ENCODE data around the gene RANBP1. TPM values are rescaled to one million over a fixed set of nuclear protein-coding genes. Genes with fewer than 3 reads are reported as not detected.

RANBP1 gene
- total and polyA plus RNA-seq, 2 of the 8 experiments (the other 6 are each of a cell fraction or from before 2014, with no cell fraction given) = 343 to 484 TPM

DNA sequence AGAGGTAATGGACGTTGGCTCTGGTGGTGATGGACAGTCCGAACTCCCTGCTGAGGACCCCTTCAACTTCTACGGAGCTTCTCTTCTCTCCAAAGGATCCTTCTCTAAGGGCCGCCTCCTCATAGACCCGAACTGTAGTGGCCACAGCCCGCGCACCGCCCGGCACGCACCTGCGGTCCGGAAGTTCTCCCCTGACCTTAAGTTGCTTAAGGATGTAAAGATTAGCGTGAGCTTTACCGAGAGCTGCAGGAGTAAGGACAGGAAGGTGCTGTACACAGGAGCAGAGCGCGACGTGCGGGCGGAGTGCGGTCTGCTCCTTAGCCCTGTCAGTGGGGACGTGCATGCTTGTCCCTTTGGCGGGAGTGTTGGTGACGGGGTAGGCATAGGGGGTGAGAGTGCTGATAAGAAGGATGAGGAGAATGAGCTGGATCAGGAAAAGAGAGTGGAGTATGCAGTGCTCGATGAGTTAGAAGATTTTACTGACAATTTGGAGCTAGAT, 29.8 kb upstream of the RANBP1 start:
- Histone ChIP-seq H2BK5ac (ENCODE audit: low read depth, low read length) (no peak overlapping the region), H3K14ac (ENCODE audit: insufficient read length) (no peak overlapping the region), H2BK120ac (replicated peaks; ENCODE audit: low read depth, low read length) (no peak overlapping the region), H3K4ac (replicated peaks; ENCODE audit: insufficient read length, low read depth, low read length) (no peak overlapping the region), H3K56ac (replicated peaks; ENCODE audit: insufficient read length, low read depth, low read length) (no peak overlapping the region), H2BK12ac (ENCODE audit: low read depth, low read length) (no peak overlapping the region), H2AK5ac (ENCODE audit: low read depth, low read length) (no peak overlapping the region), H3K9me3 (ENCODE audit: insufficient read depth in 2 of 2, low read depth in 1 of 2, low read length in 1 of 2) (no peaks in the 10 kb centered on the region), H3K4me1 (replicated peaks in 1 of 4; ENCODE audit: control insufficient read depth in 3 of 4, insufficient read depth in 4 of 4, low read length in 3 of 4) (peaks cover 3 to 15% (median 7%) of the 10 kb centered on the region in 4 experiments; a peak in 6 of 7 replicates), H4K91ac (replicated peaks; ENCODE audit: insufficient read length, low read length) (no peak overlapping the region), H3K36me3 (ENCODE audit: control insufficient read depth in 2 of 4, insufficient read depth in 4 of 4, low read length in 3 of 4) (peaks cover 49 to 56% (median 53%) of the 10 kb centered on the region in 4 experiments), H2AFZ (ENCODE audit: low read length) (no peak overlapping the region), H3K27ac (ENCODE audit: low read depth, low read length) (no peak overlapping the region), H4K20me1 (replicated peaks in 1 of 2; ENCODE audit: control insufficient read depth in 1 of 2, insufficient read depth in 2 of 2, low read length in 2 of 2) (peaks cover 26 to 59% of the 10 kb centered on the region in 2 experiments), H3K23me2 (ENCODE audit: low read depth, low read length) (peaks cover 2% of the 10 kb centered on the region; the same call in 1 of the 2 replicates), H3K4me3 (ENCODE audit: extremely low read depth in 1 of 4, insufficient read depth in 2 of 4, low read depth in 3 of 4, low read length in 4 of 4) (no peak overlapping the region), H2BK20ac (ENCODE audit: low read length) (no peak overlapping the region), H4K8ac (ENCODE audit: extremely low read depth, insufficient read depth, low read length) (peak overlapping the region; percentile 1; the same call in 1 of the 2 replicates), H3K27me3 (replicated peaks in 1 of 4; ENCODE audit: control insufficient read depth in 3 of 4, extremely low read depth in 1 of 4, insufficient read depth in 3 of 4, low read length in 3 of 4) (no peaks in the 10 kb centered on the region), H3K79me1 (ENCODE audit: low read depth, low read length) (peaks cover 33% of the 10 kb centered on the region), H3K79me2 (ENCODE audit: control insufficient read depth in 1 of 2, insufficient read depth in 2 of 2, low read length in 2 of 2) (peaks cover 21 to 62% of the 10 kb centered on the region in 2 experiments), H3K18ac (ENCODE audit: extremely low read depth, low read length) (no peak overlapping the region), H2BK15ac (ENCODE audit: low read length) (no peak overlapping the region), H4K5ac (ENCODE audit: insufficient read length, low read depth, low read length) (no peak overlapping the region), H3K4me2 (ENCODE audit: insufficient read depth in 1 of 2, low read depth in 2 of 2, low read length in 2 of 2) (no peak overlapping the region), H3K23ac (ENCODE audit: insufficient read length) (no peak overlapping the region), H3K9ac (replicated peaks in 1 of 4; ENCODE audit: extremely low read depth in 1 of 4, low read depth in 3 of 4, low read length in 3 of 4) (no peak overlapping the region)
- DNase-seq (ENCODE audit: low read depth in 1 of 2, low spot score in 2 of 2) = no peak
- 96% methylated on average over 24 of the region's 24 CpGs; no CpG with 5 or more reads in 1 of the 2 experiments for WGBS, 2 experiments (ENCODE audit: extremely low coverage in 1 of 2, insufficient coverage in 1 of 2, insufficient read length in 1 of 2, insufficient replicate concordance in 2 of 2, low coverage in 1 of 2, low lambda C conversion rate in 2 of 2, missing lambda C conversion rate in 1 of 2)
- FAIRE-seq = no peak
- CTCF ChIA-PET (ENCODE audit: partially characterized antibody) = interaction anchor here (0.8 to 4.3 kb wide), 15 partner anchors 10 to 134 kb away, joined by 3 to 18 read pairs (median 8); partner anchors contain the start of gene RANBP1
- TF ChIP-seq EZH2 (IDR thresholded peaks at IDR 0.05; ENCODE audit: low read depth, low read length, severe bottlenecking) (no peak), SP4 (IDR thresholded peaks at IDR 0.05; ENCODE audit: low read length) (no peak), RFX5 (IDR thresholded peaks at IDR 0.05; ENCODE audit: borderline replicate concordance, low read depth, low read length) (no peak), SIN3A (conservative IDR thresholded peaks at IDR 0.05 in 1 of 2, IDR thresholded peaks at IDR 0.05 in 1 of 2; ENCODE audit: low read depth in 1 of 2, low read length in 2 of 2) (no peak), SIRT6 (IDR thresholded peaks at IDR 0.05; ENCODE audit: low read length) (no peak), RBBP5 (IDR thresholded peaks at IDR 0.05; ENCODE audit: borderline replicate concordance, low read depth, low read length) (no peak)
- POLR2A ChIA-PET (ENCODE audit: partially characterized antibody) = interaction anchor here (1.0 to 29.4 kb wide), 5 partner anchors 10 to 38 kb away, joined by 3 to 598 read pairs (median 6); partner anchors contain the start of genes RANBP1 and TRMT2A

All from H1 (cell line).